Measurements from ENCODE around the gene UBE2G2.

Gene UBE2G2

GRCh38 chr21:44761011-44761729, 40.5 kb downstream of the UBE2G2 start:
- no peak overlapping the region for H3K9ac ChIP-seq (ENCODE audit: insufficient read length, low read depth)
- peaks cover 32% of the 10 kb centered on the region for H3K4me1 ChIP-seq (ENCODE audit: insufficient read depth, insufficient read length)
- H3K4me3 ChIP-seq (ENCODE audit: insufficient read length, low read depth): no peak overlapping the region
- no peaks in the 10 kb centered on the region for H3K36me3 ChIP-seq (ENCODE audit: insufficient read depth, insufficient read length, low read length)
- no peaks in the 10 kb centered on the region; the same call in 1 of the 2 replicates for H3K9me3 ChIP-seq (ENCODE audit: insufficient read depth, low read length)
- no peaks in the 10 kb centered on the region for H3K27me3 ChIP-seq (ENCODE audit: insufficient read depth, insufficient read length)
- TF ChIP-seq YY1 (IDR thresholded peaks at IDR 0.05; ENCODE audit: insufficient read depth, insufficient read length): no peak
- TF ChIP-seq SUZ12 (IDR thresholded peaks at IDR 0.05; ENCODE audit: extremely low read depth, insufficient read depth, insufficient read length): no peak
- TF ChIP-seq ZNF274 (IDR thresholded peaks at IDR 0.05; ENCODE audit: low read depth, low read length): no peak
- no peak for DNase-seq (ENCODE audit: low read depth, low spot score)

GRCh38 chr21:44760376-44760775, 41.2 kb downstream of the UBE2G2 start:
- no peak overlapping the region for H3K9ac ChIP-seq (ENCODE audit: insufficient read length, low read depth)
- no peaks in the 10 kb centered on the region; the same call in 1 of the 2 replicates for H3K9me3 ChIP-seq (ENCODE audit: insufficient read depth, low read length)
- TF ChIP-seq YY1 (IDR thresholded peaks at IDR 0.05; ENCODE audit: insufficient read depth, insufficient read length): no peak
- TF ChIP-seq SUZ12 (IDR thresholded peaks at IDR 0.05; ENCODE audit: extremely low read depth, insufficient read depth, insufficient read length): no peak
- TF ChIP-seq ZNF274 (IDR thresholded peaks at IDR 0.05; ENCODE audit: low read depth, low read length): no peak
- H3K27me3 ChIP-seq (ENCODE audit: insufficient read depth, insufficient read length): no peaks in the 10 kb centered on the region
- no peak for DNase-seq (ENCODE audit: low read depth, low spot score)
- peaks cover 25% of the 10 kb centered on the region for H3K4me1 ChIP-seq (ENCODE audit: insufficient read depth, insufficient read length)
- no peak overlapping the region for H3K4me3 ChIP-seq (ENCODE audit: insufficient read length, low read depth)
- no peaks in the 10 kb centered on the region for H3K36me3 ChIP-seq (ENCODE audit: insufficient read depth, insufficient read length, low read length)

- Histone ChIP-seq H3K36me3 (ENCODE audit: insufficient read depth, insufficient read length, low read length) (no peaks in the 10 kb centered on the region), H3K4me3 (ENCODE audit: insufficient read length, low read depth) (no peak overlapping the region), H3K4me1 (ENCODE audit: insufficient read depth, insufficient read length) (peaks cover 21% of the 10 kb centered on the region), H3K9me3 (ENCODE audit: insufficient read depth, low read length) (no peaks in the 10 kb centered on the region; the same call in 1 of the 2 replicates), H3K9ac (ENCODE audit: insufficient read length, low read depth) (no peak overlapping the region), H3K27me3 (ENCODE audit: insufficient read depth, insufficient read length) (no peaks in the 10 kb centered on the region)
- TF ChIP-seq SUZ12 (IDR thresholded peaks at IDR 0.05; ENCODE audit: extremely low read depth, insufficient read depth, insufficient read length) (no peak), YY1 (IDR thresholded peaks at IDR 0.05; ENCODE audit: insufficient read depth, insufficient read length) (no peak), ZNF274 (IDR thresholded peaks at IDR 0.05; ENCODE audit: low read depth, low read length) (no peak)
- DNase-seq (ENCODE audit: low read depth, low spot score): no peak
Observed at GRCh38 chr21:44759628-44760285, 41.9 kb downstream of the UBE2G2 start.

- Histone ChIP-seq H3K9me3 (ENCODE audit: insufficient read depth, low read length) (no peaks in the 10 kb centered on the region; the same call in 1 of the 2 replicates), H3K27me3 (ENCODE audit: insufficient read depth, insufficient read length) (no peaks in the 10 kb centered on the region), H3K4me1 (ENCODE audit: insufficient read depth, insufficient read length) (peaks cover 16% of the 10 kb centered on the region), H3K9ac (ENCODE audit: insufficient read length, low read depth) (no peak overlapping the region), H3K36me3 (ENCODE audit: insufficient read depth, insufficient read length, low read length) (no peaks in the 10 kb centered on the region), H3K4me3 (ENCODE audit: insufficient read length, low read depth) (no peak overlapping the region)
- TF ChIP-seq SUZ12 (IDR thresholded peaks at IDR 0.05; ENCODE audit: extremely low read depth, insufficient read depth, insufficient read length): no peak
- TF ChIP-seq ZNF274 (IDR thresholded peaks at IDR 0.05; ENCODE audit: low read depth, low read length): no peak
- TF ChIP-seq YY1 (IDR thresholded peaks at IDR 0.05; ENCODE audit: insufficient read depth, insufficient read length): no peak
- DNase-seq (ENCODE audit: low read depth, low spot score): no peak
Observed at GRCh38 chr21:44758781-44759627, 42.6 kb downstream of the UBE2G2 start.

GRCh38 chr21:44758141-44758561, 43.5 kb downstream of the UBE2G2 start:
- DNase-seq (ENCODE audit: low read depth, low spot score): no peak
- no peaks in the 10 kb centered on the region for H3K27me3 ChIP-seq (ENCODE audit: insufficient read depth, insufficient read length)
- TF ChIP-seq ZNF274 (IDR thresholded peaks at IDR 0.05; ENCODE audit: low read depth, low read length) (no peak), SUZ12 (IDR thresholded peaks at IDR 0.05; ENCODE audit: extremely low read depth, insufficient read depth, insufficient read length) (no peak), YY1 (IDR thresholded peaks at IDR 0.05; ENCODE audit: insufficient read depth, insufficient read length) (no peak)

GRCh38 chr21:44757731-44758130, 43.9 kb downstream of the UBE2G2 start:
- DNase-seq (ENCODE audit: low read depth, low spot score): no peak

More at GRCh38 chr21:44758141-44758561, 43.5 kb downstream of the UBE2G2 start:
- peaks cover 16% of the 10 kb centered on the region for H3K4me1 ChIP-seq (ENCODE audit: insufficient read depth, insufficient read length)
- H3K4me3 ChIP-seq (ENCODE audit: insufficient read length, low read depth): no peak overlapping the region
- H3K9me3 ChIP-seq (ENCODE audit: insufficient read depth, low read length): no peaks in the 10 kb centered on the region; the same call in 1 of the 2 replicates
- no peaks in the 10 kb centered on the region for H3K36me3 ChIP-seq (ENCODE audit: insufficient read depth, insufficient read length, low read length)
- no peak overlapping the region for H3K9ac ChIP-seq (ENCODE audit: insufficient read length, low read depth)

More at GRCh38 chr21:44757731-44758130, 43.9 kb downstream of the UBE2G2 start:
- no peaks in the 10 kb centered on the region for H3K27me3 ChIP-seq (ENCODE audit: insufficient read depth, insufficient read length)
- H3K4me1 ChIP-seq (ENCODE audit: insufficient read depth, insufficient read length): peaks cover 17% of the 10 kb centered on the region
- no peak overlapping the region for H3K4me3 ChIP-seq (ENCODE audit: insufficient read length, low read depth)
- no peaks in the 10 kb centered on the region; the same call in 1 of the 2 replicates for H3K9me3 ChIP-seq (ENCODE audit: insufficient read depth, low read length)
- H3K9ac ChIP-seq (ENCODE audit: insufficient read length, low read depth): no peak overlapping the region
- TF ChIP-seq ZNF274 (IDR thresholded peaks at IDR 0.05; ENCODE audit: low read depth, low read length) (no peak), SUZ12 (IDR thresholded peaks at IDR 0.05; ENCODE audit: extremely low read depth, insufficient read depth, insufficient read length) (no peak), YY1 (IDR thresholded peaks at IDR 0.05; ENCODE audit: insufficient read depth, insufficient read length) (no peak)
- H3K36me3 ChIP-seq (ENCODE audit: insufficient read depth, insufficient read length, low read length): no peaks in the 10 kb centered on the region

Data from NT2/D1 (cell line).